A549 (cell line): ENCODE results near the gene STBD1. TPM values are rescaled to one million over a fixed set of nuclear protein-coding genes. Genes with fewer than 3 reads are reported as not detected.

Source experiments
- ATAC-seq, 2 experiments: fragments of 200-7000 bp in 1 of 2; fragments of >200 bp in 1 of 2; cut with Nextera tagmentation in 1 of 2; cut with Tn5 transposase in 1 of 2; 3 replicates each; pipeline versions ENCODE4 v1.8.0 to v1.9.1; 2018 to 2020; ENCODE audit warnings: mild to moderate bottlenecking in 1 of 2, moderate library complexity in 1 of 2
- CTCF ChIA-PET: fragments of 300-600 bp; sonication (Branson Sonifier 250); formaldehyde crosslinking; extraction: SDS; loops from one replicate; lab custom pipeline; 2021; ENCODE audit warnings: antibody characterized with exemption, inconsistent platforms; lab: Yijun Ruan, JAX
- POLR2A ChIA-PET: fragments of 350-600 bp; formaldehyde crosslinking; extraction: SDS; loops from one replicate; lab custom pipeline; 2021; ENCODE audit warnings: antibody characterized with exemption, inconsistent platforms; lab: Yijun Ruan, JAX
- DNase-seq, 2 experiments: peaks; one replicate each; pipeline versions ENCODE4 v3.0.0 to v3.0.0-alpha.2; 2011 to 2016; ENCODE audit warnings: low read depth in 1 of 2, low spot score in 1 of 2
- FAIRE-seq: peaks from 2 replicates; lab custom pipeline; 2011; peaks lifted over from hg19 to GRCh38; lab: Jason Lieb, UNC
- H3K27ac ChIP-seq, 2 experiments: fragments of >200 bp; sonication (Bioruptor Twin); formaldehyde crosslinking; 3 replicates each; pipeline ENCODE4 v1.5.1; 2016 to 2017
- H3K4me1 ChIP-seq: fragments of >200 bp; sonication (Bioruptor Twin); formaldehyde crosslinking; 3 replicates; pipeline ENCODE4 v1.6.1; 2016
- H3K4me2 ChIP-seq: fragments of >200 bp; sonication (Bioruptor Twin); formaldehyde crosslinking; 3 replicates; pipeline ENCODE4 v1.6.1; 2016
- H3K4me3 ChIP-seq: fragments of >200 bp; sonication (Bioruptor Twin); formaldehyde crosslinking; 3 replicates; pipeline ENCODE4 v1.5.1; 2016
- H3K9me3 ChIP-seq: fragments of >200 bp; sonication (Bioruptor Twin); formaldehyde crosslinking; 3 replicates; pipeline ENCODE4 v1.6.1; 2016
- CBX8 ChIP-seq: fragments of 200-600 bp; sonication (generic); IDR thresholded peaks from 2 replicates; pipeline ENCODE4 v1.6.1; 2016
- CEBPB ChIP-seq, 2 experiments: fragments of >200 bp in 1 of 2; sonication (Bioruptor Twin) in 1 of 2; formaldehyde crosslinking in 1 of 2; IDR thresholded peaks; 2 replicates each; pipeline ENCODE4 v1.6.1; 2012 to 2016
- CHD4 ChIP-seq: fragments of 200-600 bp; sonication (generic); IDR thresholded peaks from 2 replicates; pipeline ENCODE4 v1.6.1; 2016; ENCODE audit warnings: antibody characterized with exemption, mild to moderate bottlenecking, borderline replicate concordance
- EHMT2 ChIP-seq: fragments of 200-600 bp; sonication (generic); IDR thresholded peaks from 2 replicates; pipeline ENCODE4 v1.6.1; 2016; ENCODE audit warnings: antibody characterized with exemption, low read depth, mild to moderate bottlenecking, moderate library complexity
- GATA3 ChIP-seq: IDR thresholded peaks from 2 replicates; pipeline ENCODE4 v1.6.1; 2012; ENCODE audit warnings: borderline replicate concordance
- HDAC2 ChIP-seq: fragments of 200-600 bp; sonication (generic); IDR thresholded peaks from 2 replicates; pipeline ENCODE4 v1.6.1; 2016
- JUNB ChIP-seq: fragments of >200 bp; sonication (Bioruptor Twin); formaldehyde crosslinking; IDR thresholded peaks from 2 replicates; pipeline ENCODE4 v1.6.1; 2016
- KDM1A ChIP-seq: fragments of 200-600 bp; sonication (generic); IDR thresholded peaks from 2 replicates; pipeline ENCODE4 v1.6.1; 2016; ENCODE audit warnings: low read depth, mild to moderate bottlenecking
- KDM5A ChIP-seq: fragments of 200-600 bp; sonication (generic); IDR thresholded peaks from 2 replicates; pipeline ENCODE4 v1.6.1; 2016; ENCODE audit warnings: antibody characterized with exemption, mild to moderate bottlenecking
- MAFK ChIP-seq: fragments of 450-650 bp; IDR thresholded peaks from 2 replicates; pipeline ENCODE4 v1.6.1; 2014; ENCODE audit not compliant: partially characterized antibody
- NFE2L2 ChIP-seq: fragments of 150-350 bp; conservative IDR thresholded peaks from 2 replicates; pipeline ENCODE4 v1.6.1; 2014; ENCODE audit warnings: low read length
- POLR2A ChIP-seq: IDR thresholded peaks from 2 replicates; pipeline ENCODE4 v1.6.1; 2012; ENCODE audit warnings: mild to moderate bottlenecking, low read length
- RARB ChIP-seq: fragments of 250-450 bp; sonication (Bioruptor Pico); IDR thresholded peaks from 2 replicates; pipeline ENCODE4 v1.8.0; 2021; ENCODE audit warnings: mild to moderate bottlenecking, moderate library complexity
- RCOR1 ChIP-seq: fragments of 150-350 bp; IDR thresholded peaks from 2 replicates; pipeline ENCODE4 v1.6.1; 2014; ENCODE audit warnings: antibody characterized with exemption, low read length, low read depth
- RFX5 ChIP-seq: fragments of 450-650 bp; IDR thresholded peaks from 2 replicates; pipeline ENCODE4 v1.7.1; 2014; ENCODE audit warnings: antibody characterized with exemption, mild to moderate bottlenecking, moderate library complexity
- SMC3 ChIP-seq: fragments of >200 bp; sonication (Bioruptor Twin); formaldehyde crosslinking; IDR thresholded peaks from 3 replicates; pipeline ENCODE4 v1.6.1; 2018; ENCODE audit warnings: inconsistent platforms
- SREBF2 ChIP-seq: fragments of 450-650 bp; IDR thresholded peaks from 2 replicates; pipeline ENCODE4 v1.6.1; 2014; ENCODE audit warnings: mild to moderate bottlenecking, moderate library complexity
- WGBS: methylation state at CpG from one replicate; pipeline ENCODE4 v1.1.6; 2017; ENCODE audit errors: missing lambda C conversion rate; 5-methylcytosine and 5-hydroxymethylcytosine counted together
- polyA plus RNA-seq, 4 experiments: library from polyadenylated mRNA; depleted of rRNA in 3 of 4; stranded (reverse); fragments of >200 nt; fragmentation: RNase III in 1 of 4; extraction: RNeasy Plus Mini Kit Qiagen cat#74134 plus additional on column Dnase treatment in 1 of 4; gene quantifications; 2 replicates in 3 of 4; 3 replicates in 1 of 4; pipeline ENCODE4 v1.2.3, GENCODE V29; 2011 to 2017
- TF ChIP-seq, protein P1 (sequence below): fragments of >200 bp; sonication (Bioruptor Twin); formaldehyde crosslinking; IDR thresholded peaks from 2 replicates; pipeline ENCODE4 v1.6.1; 2016
- TF ChIP-seq, protein P2 (sequence below): fragments of >200 bp; sonication (Bioruptor Twin); formaldehyde crosslinking; IDR thresholded peaks from 3 replicates; pipeline ENCODE4 v1.6.1; 2016
- TF ChIP-seq, protein P3 (sequence below): fragments of 200-600 bp; sonication (generic); IDR thresholded peaks from 2 replicates; pipeline ENCODE4 v1.6.1; 2016; ENCODE audit warnings: antibody characterized with exemption, mild to moderate bottlenecking, moderate library complexity

STBD1 gene
- polyA plus RNA-seq, 2 of the 4 experiments (the other 2 are of a cell fraction) = 1.3 to 6.4 TPM

DNA sequence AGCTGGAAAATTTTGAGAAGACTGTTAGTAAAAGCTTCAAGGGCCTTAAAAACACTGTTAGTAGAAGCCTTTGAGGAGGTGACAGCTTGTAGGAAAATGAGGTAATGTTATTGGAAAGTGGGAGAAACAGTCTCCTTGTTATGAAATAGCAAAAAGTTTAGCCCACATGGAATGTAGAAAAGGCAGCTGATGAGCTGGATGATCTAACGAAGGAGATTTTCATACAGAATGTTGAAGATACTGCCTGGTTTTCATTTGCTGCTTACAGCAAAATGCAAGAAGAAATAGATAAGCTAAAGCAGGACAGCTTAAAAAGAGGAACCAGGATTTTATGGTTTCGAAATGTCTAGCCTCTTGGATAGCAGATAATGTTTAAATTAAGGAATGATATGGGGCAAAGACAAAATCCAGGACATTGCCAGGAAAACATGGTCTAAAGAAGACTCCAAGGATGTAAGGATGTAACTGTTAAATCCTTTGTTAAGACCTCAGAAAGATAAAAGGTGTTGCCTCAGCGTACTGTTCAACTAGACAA is 10.2 kb upstream of the STBD1 start:
- CTCF ChIA-PET = interaction anchor here (1.9 kb wide), 1 partner anchor 10 kb away, joined by 12 read pairs; the partner anchor contains the start of gene STBD1

DNA sequence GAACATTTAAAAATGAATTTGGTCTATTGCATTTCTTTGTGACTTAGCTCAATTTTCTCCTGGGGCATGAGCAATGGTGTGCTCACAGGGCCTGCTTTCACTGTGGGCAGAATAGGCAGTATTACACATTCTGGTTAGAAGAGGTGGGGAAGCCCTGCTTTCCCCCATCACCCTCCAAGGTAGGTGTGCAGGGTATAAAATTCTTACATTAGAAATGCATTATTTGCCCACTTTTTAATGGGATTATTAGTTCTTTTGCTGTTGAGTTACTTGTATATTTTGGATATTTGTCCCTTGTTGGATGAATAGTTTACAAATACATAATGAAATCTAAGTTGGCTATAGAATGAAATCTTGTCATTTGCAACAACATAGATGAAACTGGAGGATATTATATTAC is 8.3 kb upstream of the STBD1 start:
- CTCF ChIA-PET = interaction anchor here (0.6 to 1.1 kb wide), 2 partner anchors 119 to 1473 kb away, joined by 4 read pairs; no protein-coding TSS in a partner anchor

More for the DNA sequence above, 10.2 kb upstream of the STBD1 start:
- Histone ChIP-seq H3K27ac (no peak overlapping the region), H3K9me3 (peaks cover 17% of the 10 kb centered on the region; the same call in 2 of the 3 replicates), H3K4me1 (peaks cover 8% of the 10 kb centered on the region; the same call in 2 of the 3 replicates), H3K4me3 (no peak overlapping the region), H3K4me2 (no peak overlapping the region)
- 53% methylated on average over 3 of the region's 3 CpGs for WGBS
- DNase-seq (no peak), ATAC-seq (no peak), FAIRE-seq (no peak)
- POLR2A ChIA-PET = no interaction called here
- TF ChIP-seq, protein P1, sequence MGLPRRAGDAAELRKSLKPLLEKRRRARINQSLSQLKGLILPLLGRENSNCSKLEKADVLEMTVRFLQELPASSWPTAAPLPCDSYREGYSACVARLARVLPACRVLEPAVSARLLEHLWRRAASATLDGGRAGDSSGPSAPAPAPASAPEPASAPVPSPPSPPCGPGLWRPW = no peak
- TF ChIP-seq, protein P2, sequence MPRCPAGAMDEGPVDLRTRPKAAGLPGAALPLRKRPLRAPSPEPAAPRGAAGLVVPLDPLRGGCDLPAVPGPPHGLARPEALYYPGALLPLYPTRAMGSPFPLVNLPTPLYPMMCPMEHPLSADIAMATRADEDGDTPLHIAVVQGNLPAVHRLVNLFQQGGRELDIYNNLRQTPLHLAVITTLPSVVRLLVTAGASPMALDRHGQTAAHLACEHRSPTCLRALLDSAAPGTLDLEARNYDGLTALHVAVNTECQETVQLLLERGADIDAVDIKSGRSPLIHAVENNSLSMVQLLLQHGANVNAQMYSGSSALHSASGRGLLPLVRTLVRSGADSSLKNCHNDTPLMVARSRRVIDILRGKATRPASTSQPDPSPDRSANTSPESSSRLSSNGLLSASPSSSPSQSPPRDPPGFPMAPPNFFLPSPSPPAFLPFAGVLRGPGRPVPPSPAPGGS = no peak
- TF ChIP-seq SREBF2 (no peak), RARB (CRISPR knock-in tag) (no peak), GATA3 (no peak), NFE2L2 (no peak), CEBPB (IDR thresholded peaks at IDR 0.05) (no peak), EHMT2 (no peak), CBX8 (no peak), SMC3 (no peak), HDAC2 (no peak), RCOR1 (no peak), CHD4 (no peak), KDM5A (no peak), POLR2A (no peak)
- TF ChIP-seq, protein P3, sequence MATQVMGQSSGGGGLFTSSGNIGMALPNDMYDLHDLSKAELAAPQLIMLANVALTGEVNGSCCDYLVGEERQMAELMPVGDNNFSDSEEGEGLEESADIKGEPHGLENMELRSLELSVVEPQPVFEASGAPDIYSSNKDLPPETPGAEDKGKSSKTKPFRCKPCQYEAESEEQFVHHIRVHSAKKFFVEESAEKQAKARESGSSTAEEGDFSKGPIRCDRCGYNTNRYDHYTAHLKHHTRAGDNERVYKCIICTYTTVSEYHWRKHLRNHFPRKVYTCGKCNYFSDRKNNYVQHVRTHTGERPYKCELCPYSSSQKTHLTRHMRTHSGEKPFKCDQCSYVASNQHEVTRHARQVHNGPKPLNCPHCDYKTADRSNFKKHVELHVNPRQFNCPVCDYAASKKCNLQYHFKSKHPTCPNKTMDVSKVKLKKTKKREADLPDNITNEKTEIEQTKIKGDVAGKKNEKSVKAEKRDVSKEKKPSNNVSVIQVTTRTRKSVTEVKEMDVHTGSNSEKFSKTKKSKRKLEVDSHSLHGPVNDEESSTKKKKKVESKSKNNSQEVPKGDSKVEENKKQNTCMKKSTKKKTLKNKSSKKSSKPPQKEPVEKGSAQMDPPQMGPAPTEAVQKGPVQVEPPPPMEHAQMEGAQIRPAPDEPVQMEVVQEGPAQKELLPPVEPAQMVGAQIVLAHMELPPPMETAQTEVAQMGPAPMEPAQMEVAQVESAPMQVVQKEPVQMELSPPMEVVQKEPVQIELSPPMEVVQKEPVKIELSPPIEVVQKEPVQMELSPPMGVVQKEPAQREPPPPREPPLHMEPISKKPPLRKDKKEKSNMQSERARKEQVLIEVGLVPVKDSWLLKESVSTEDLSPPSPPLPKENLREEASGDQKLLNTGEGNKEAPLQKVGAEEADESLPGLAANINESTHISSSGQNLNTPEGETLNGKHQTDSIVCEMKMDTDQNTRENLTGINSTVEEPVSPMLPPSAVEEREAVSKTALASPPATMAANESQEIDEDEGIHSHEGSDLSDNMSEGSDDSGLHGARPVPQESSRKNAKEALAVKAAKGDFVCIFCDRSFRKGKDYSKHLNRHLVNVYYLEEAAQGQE = no peak

DNA sequence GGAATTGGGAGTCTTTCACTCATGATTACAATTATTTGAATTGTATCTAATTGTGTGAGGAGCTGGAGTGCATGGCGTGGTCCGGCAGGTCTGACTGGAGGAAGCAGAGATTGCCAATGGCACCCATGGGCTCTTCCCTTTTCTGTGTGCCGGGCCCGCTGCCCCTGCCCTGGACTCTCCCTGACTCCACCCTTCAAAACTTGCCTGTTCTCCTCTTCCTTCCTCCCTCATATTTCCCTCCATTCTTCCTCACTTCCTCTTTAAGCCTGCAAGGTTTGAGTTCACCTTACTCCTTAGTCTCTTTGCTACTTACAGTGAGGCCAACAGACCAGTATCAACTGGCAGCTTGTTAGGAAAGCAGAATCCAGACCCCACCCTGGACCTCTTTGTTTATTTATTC is 6.5 kb upstream of the STBD1 start:
- H3K27ac ChIP-seq = peak overlapping the region in 1 of 2 experiments; percentile 47; a peak in 1 of 6 replicates
- peaks cover 17% of the 10 kb centered on the region; the same call in 2 of the 3 replicates for H3K9me3 ChIP-seq
- no peak overlapping the region for H3K4me2 ChIP-seq
- CTCF ChIA-PET = no interaction called here
- peaks cover 28% of the 10 kb centered on the region for H3K4me1 ChIP-seq
- TF ChIP-seq KDM1A (no peak), MAFK (no peak), RCOR1 (no peak), JUNB (no peak)
- DNase-seq (no peak), FAIRE-seq (no peak), ATAC-seq (no peak)
- 83% methylated on average over 4 of the region's 4 CpGs for WGBS
- no peak overlapping the region for H3K4me3 ChIP-seq
- POLR2A ChIA-PET = no interaction called here

More for the DNA sequence above, 8.3 kb upstream of the STBD1 start:
- Histone ChIP-seq H3K4me3 (no peak overlapping the region), H3K9me3 (peaks cover 17% of the 10 kb centered on the region; the same call in 2 of the 3 replicates), H3K27ac (no peak overlapping the region), H3K4me1 (peaks cover 24% of the 10 kb centered on the region), H3K4me2 (no peak overlapping the region)
- no peak for FAIRE-seq
- DNase-seq = no peak
- no peak for ATAC-seq
- POLR2A ChIA-PET = no interaction called here
- no peak for TF ChIP-seq RFX5
